Gastrocnemius medialis (tissue), 4 donors: ENCODE measurements around the gene TMEM154.

Source experiments
- CTCF ChIP-seq, 5 experiments: fragments of 450-650 bp in 3 of 5; fragments of 200-600 bp in 2 of 5; sonication (generic) in 2 of 5; IDR thresholded peaks in 4 of 5; conservative IDR thresholded peaks in 1 of 5; 1 replicate in 4 of 5; 2 replicates in 1 of 5; pipeline ENCODE4 v1.5.1; 2016 to 2019; ENCODE audit warnings: antibody characterized with exemption in 5 of 5, mild to moderate bottlenecking in 3 of 5, moderate library complexity in 3 of 5
- POLR2A ChIP-seq, 2 donors: fragments of 450-650 bp; IDR thresholded peaks; one replicate each; pipeline ENCODE4 v1.6.1; 2017; ENCODE audit warnings: antibody characterized with exemption in 2 of 2, mild to moderate bottlenecking in 2 of 2, moderate library complexity in 2 of 2

- TF ChIP-seq CTCF (IDR thresholded peaks at IDR 0.05 in 4 of 5, conservative IDR thresholded peaks at IDR 0.05 in 1 of 5): no peak
- no peak for TF ChIP-seq POLR2A (IDR thresholded peaks at IDR 0.05)
These were observed 25.0 kb upstream of the TMEM154 start for GRCh38 chr4:152704788-152705187.
